GM12892 (cell line): Measurements from ENCODE around the gene APBB2.
A peak's percentile ranks its signal among the peaks of the same experiment; 100 is the strongest.

Experiments
- DNase-seq: peaks from one replicate; pipeline ENCODE4 v3.0.0; 2011; ENCODE audit not compliant: insufficient read length
- FAIRE-seq: peaks from 2 replicates; lab custom pipeline; 2011; peaks lifted over from hg19 to GRCh38; lab: Jason Lieb, UNC
- POLR2A ChIP-seq: IDR thresholded peaks from 2 replicates; pipeline ENCODE4 v1.6.1; 2011; ENCODE audit warnings: low read depth, low read length, control low read depth
- POLR2AphosphoS5 ChIP-seq: IDR thresholded peaks from 2 replicates; pipeline ENCODE4 v1.6.1; 2011; ENCODE audit warnings: low read depth, low read length, control low read depth
- TAF1 ChIP-seq: IDR thresholded peaks from 2 replicates; pipeline ENCODE4 v1.6.1; 2011; ENCODE audit warnings: low read depth, mild to moderate bottlenecking, control low read depth, low read length, borderline replicate concordance

APBB2 gene

DNA sequence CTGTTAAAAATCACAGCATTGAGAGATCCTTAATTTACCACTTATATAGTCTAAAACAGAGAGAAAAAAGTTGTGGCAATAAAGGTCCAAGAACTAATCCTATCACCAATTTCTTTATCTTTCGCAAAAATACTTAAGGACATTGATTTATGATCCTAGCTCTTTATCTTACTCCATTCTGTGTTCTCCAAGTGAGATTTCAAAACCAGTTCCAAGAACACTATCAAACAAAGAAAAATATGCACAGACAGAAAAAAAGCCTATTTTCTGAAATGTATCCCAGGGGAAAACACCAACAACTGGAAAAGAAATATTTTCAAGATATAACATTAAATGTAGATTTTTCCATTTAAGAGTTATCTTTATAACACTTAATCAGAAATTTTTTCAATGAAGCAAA lies 172.8 kb downstream of the APBB2 start:
- DNase-seq (no peak), FAIRE-seq (no peak)
- TF ChIP-seq POLR2A (no peak), TAF1 (no peak), POLR2AphosphoS5 (no peak)

DNA sequence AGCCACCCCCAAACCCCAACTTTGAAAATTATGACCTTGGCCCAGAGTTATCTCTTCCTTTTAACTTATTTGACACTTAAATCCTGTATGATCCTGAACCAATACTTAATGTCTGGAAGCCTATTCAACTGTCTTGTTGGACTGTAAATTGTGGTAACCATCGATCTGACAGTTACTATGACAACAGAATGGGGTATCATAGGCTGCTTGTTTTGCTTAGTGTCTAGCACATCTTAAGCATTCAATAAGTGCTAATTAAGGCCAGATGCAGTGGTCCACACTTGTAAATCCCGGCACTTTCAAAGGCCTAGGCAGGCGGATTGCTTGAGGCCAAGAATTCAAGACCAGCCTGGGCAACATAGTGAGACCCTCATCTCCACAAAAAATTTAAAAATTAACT lies 175.0 kb downstream of the APBB2 start:
- FAIRE-seq, result no peak

DNA sequence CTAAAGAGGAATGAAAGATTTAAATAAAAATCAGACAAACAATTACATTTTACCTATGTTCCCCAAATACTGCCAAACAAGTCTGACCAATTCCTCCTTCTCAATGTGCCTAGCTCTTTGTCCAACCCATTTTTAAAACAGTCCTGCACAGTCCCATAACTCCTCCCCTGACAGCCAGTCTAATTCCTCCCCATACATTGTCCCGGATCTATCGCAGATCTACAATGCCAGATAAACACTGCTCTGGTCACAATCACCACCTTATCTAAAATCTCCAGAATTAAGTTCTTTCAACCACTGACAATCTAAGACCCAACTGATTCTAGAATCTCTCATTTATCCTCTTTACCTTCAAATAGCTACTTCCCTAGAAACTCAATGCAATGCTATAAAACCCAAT lies 176.0 kb downstream of the APBB2 start:
- FAIRE-seq, result no peak
- no peak for TF ChIP-seq POLR2A

More for the DNA sequence above, 175.0 kb downstream of the APBB2 start:
- TF ChIP-seq POLR2A, result no peak
- no peak for TF ChIP-seq POLR2AphosphoS5
- TF ChIP-seq TAF1, result no peak
- DNase-seq, result no peak

DNA sequence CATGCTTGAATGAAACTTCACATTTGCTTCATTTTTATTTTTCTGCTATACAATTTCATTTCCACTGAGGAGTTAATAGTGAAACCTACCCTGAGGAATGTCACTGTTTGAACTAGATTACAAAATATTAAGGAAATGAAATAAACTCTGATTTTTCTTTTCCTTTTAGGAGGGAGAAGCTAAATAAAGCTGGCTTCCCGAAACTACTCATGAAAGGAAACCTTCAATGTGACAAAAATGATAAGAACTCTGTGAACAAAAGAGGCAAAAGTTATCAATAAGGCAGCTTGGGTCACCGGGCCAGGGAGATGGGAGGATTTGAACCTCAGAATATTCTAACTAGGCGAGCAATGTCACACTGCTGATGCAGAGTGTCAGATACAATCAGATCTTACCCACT lies 185.2 kb downstream of the APBB2 start:
- DNase-seq, result no peak
- peak; percentile 73 for FAIRE-seq
- TF ChIP-seq TAF1 (no peak), POLR2AphosphoS5 (no peak), POLR2A (no peak)

More for the DNA sequence above, 176.0 kb downstream of the APBB2 start:
- no peak for DNase-seq

DNA sequence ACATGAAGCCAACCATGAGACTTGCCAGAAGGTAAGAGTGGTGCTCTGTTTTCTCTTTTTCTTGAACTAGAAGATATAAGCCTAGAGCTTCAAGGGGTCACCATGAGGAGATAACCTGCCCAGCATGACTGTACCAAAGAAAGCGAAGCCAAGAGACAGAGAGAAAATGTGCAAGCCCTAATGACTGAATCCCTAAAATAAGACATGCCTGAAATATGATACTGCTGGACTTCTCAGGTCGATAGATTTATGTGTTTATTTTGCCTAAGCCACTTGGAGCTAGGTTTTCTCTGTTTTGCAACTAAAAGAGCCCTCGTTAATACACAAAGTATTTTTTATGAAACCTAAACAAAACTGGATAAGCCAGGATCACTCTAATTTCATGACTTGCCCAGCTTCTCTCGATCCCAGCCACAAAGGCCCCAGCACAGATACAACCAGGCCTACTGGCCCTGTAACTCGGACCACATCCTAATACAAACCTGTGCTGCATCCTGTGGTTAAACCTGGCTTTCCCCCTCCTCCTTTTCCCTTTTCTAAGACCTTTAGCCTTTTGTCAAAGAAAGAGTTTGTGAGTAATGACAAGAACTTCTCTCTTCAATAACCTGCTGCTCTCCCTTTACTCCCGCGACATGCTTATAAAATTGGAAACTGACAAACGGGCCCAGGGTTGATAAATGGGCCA lies 185.8 kb downstream of the APBB2 start:
- FAIRE-seq, result peak; percentile 67
- no peak for DNase-seq

DNA sequence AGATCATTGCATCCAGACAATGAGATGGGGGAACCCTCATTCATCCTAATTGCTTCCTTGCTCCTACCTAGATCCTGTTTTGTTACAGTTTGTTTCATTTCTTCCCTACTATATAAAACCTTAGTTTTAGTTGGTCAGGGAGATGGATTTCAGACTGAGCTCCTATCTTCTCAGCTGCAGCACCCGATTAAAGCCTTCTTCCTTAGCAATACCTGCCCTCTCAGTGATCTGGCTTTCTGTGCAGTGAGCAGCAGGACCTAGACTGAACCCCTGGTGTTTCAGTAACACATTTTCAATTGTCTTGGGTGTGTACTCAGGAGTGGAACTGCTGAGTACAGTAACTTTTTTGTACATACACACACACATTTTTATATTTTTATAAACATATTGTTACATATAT lies 187.4 kb downstream of the APBB2 start:
- FAIRE-seq (no peak), DNase-seq (no peak)
- no peak for TF ChIP-seq TAF1
- TF ChIP-seq POLR2A, result no peak
- TF ChIP-seq POLR2AphosphoS5, result no peak

More for the DNA sequence above, 185.8 kb downstream of the APBB2 start:
- no peak for TF ChIP-seq POLR2AphosphoS5
- TF ChIP-seq TAF1, result no peak
- no peak for TF ChIP-seq POLR2A

DNA sequence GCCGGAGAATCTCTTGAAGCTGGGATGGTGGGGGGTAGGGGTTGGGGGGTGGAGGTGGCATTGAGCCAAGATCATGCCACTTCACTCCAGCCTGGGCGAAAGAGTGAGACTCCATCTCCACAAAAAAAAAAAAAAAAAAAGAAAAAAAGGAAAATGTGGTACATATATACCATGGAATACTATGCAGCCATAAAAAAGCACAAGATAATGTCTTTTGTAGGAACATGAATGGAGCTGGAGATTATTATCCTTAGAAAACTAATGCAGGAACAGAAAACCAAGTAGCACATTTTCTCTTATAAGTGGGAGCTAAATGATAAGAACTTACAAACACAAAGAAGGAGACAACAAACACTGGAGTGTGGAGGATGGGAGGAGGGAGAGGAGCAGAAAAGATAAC lies 188.5 kb downstream of the APBB2 start:
- FAIRE-seq, result no peak
- TF ChIP-seq POLR2A (no peak), TAF1 (no peak), POLR2AphosphoS5 (no peak)
- no peak for DNase-seq

DNA sequence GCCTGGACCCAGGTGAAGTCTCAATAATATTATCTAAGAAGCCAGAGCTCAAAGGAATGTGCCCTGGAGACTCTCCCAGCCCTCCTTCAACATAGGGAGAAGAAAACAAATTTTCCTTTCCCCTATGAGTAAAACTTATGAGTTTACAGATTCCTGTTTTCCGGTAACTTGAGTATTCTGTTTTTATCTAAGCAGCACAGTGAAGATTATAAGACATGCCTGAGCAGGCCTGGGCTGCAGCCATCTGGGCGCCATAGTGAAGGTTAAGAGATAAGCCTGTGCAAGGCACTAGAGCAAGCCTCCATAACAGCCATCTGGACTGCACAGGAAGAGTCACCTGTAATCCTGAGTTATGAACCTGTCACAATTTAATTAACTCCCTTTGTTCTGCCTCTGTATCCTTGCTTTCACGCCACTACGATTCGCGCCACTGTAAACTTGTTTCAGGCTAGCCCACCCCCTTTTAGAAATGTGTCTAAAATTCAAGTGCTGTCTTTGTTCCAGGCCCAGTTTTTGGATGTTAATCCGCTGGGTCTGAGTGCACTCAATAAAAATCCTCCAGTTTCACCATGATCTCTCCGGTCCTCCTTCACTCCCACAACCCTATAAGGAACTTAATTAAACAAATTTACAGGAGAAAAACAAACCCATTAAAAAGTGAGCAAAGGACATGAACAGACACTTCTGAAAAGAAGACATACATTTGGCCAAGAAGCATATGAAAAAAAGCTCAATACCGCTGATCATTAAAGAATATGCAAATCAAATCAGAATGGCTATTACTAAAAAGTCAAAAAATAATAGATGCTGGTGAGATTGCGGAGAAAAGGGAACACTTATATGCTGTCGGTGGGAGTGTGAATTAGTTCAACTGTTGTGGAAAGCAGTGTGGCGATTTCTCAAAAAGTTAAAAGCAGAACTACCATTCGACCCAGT lies 189.5 kb downstream of the APBB2 start:
- TF ChIP-seq POLR2A, result no peak
- TF ChIP-seq TAF1, result no peak
- TF ChIP-seq POLR2AphosphoS5, result no peak
- FAIRE-seq (no peak), DNase-seq (no peak)

DNA sequence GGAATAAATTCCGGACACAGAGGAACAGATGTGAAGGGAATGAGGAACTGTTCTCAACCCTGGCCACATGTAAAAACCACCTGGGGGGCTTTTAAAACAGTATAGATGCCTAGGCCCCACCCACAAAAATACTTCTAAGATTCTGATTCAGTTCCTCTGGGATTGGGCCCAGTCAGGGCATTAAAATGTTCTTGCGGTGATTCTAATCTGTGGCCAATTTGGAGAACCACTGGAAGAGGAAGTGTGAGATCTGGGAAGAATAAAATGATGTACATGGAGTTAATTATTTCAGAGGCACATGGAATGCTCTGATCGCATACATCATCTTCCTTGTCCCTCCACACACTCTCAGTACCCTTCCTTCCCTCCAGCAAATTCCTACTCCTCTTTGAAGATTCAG lies 192.2 kb downstream of the APBB2 start:
- no peak for DNase-seq
- no peak for FAIRE-seq

DNA sequence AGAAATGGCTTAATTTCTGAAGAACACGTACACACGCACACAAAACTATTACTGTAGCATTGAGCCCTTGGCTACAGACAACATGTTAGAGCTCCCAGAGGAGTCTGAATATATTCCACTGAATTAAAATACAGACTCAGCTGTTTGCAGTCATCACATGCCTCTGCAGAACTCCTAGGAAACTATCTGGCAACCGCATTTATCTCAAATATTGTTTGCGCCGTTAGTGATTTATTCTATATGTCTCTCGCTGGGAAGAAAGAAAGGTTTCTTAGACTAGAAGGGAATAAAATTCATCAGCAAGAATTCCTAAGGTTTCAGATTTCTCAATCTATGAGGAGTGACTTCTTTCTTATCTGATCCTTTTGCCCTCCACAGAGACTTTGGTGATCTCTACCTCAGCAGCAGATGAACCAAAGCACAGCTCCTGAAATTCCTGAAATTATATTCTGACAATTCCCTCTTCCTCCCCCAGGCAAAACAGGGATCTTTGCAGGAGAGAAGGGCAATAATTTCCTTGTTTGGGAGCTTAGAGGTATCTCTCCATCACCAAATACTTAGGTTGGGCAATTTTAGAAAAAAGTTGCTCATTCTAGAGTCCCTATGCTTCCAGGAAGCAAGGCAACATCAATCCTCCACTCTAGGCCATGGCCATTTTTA lies 199.2 kb downstream of the APBB2 start:
- FAIRE-seq, result no peak
- no peak for TF ChIP-seq POLR2AphosphoS5
- no peak for TF ChIP-seq POLR2A
- no peak for TF ChIP-seq TAF1

More for the DNA sequence above, 192.2 kb downstream of the APBB2 start:
- no peak for TF ChIP-seq POLR2AphosphoS5
- TF ChIP-seq TAF1, result no peak
- TF ChIP-seq POLR2A, result no peak

DNA sequence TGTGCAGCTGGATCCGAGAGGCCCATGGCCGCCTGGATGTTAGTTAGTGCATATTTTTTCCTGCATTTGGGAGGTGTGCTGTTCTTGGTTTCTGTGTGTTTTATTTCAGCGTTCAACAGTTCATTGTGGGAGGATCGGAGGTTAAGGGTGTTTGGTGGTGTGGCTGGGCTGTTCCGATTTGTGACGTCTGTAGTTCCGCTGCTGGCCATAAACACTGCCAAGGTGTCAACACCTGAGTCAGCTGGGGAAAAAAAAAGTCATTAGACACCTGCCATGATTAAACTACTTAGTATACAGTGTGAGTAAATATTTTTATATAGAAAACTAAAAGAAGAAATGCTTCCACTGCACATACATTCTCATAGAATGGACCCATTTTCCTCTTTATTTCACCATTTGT lies 200.2 kb downstream of the APBB2 start:
- no peak for FAIRE-seq
- no peak for DNase-seq
- TF ChIP-seq POLR2A, result no peak
- TF ChIP-seq POLR2AphosphoS5, result no peak
- no peak for TF ChIP-seq TAF1

More for the DNA sequence above, 199.2 kb downstream of the APBB2 start:
- no peak for DNase-seq
